Measurements from ENCODE around the gene IL36G. TPM values are rescaled to one million over a fixed set of nuclear protein-coding genes. Genes with fewer than 3 reads are reported as not detected.

The IL36G gene
- total and polyA plus RNA-seq, 9 of the 15 experiments (the other 6 are each of a cell fraction or from before 2014, with no cell fraction given): not detected

GRCh38 chr2:113034016-113034415 is 56.2 kb downstream of the IL36G start (continued):
- TF ChIP-seq MNT (conservative IDR thresholded peaks at IDR 0.05): peak in 1 of 2 experiments; percentile 34; a peak in 1 of 4 replicates
- no peak for TF ChIP-seq PCBP2 (IDR thresholded peaks at IDR 0.05; ENCODE audit: low read depth, low read length, poor library complexity, severe bottlenecking)
- TF ChIP-seq RBFOX2 (IDR thresholded peaks at IDR 0.05; ENCODE audit: low read depth, low read length): no peak
- TF ChIP-seq ZNF785 (CRISPR knock-in tag; IDR thresholded peaks at IDR 0.05): no peak
- TF ChIP-seq ELF4 (CRISPR knock-in tag; IDR thresholded peaks at IDR 0.05): peak; percentile 97
- TF ChIP-seq KDM1A (IDR thresholded peaks at IDR 0.05): peak; percentile 45 to 75; a peak in 1 of 4 replicates
- TF ChIP-seq ATF6 (CRISPR knock-in tag; IDR thresholded peaks at IDR 0.05): no peak
- no peak for TF ChIP-seq NFYB (IDR thresholded peaks at IDR 0.05; ENCODE audit: extremely low read depth, insufficient read length)
- no peak for TF ChIP-seq RFX1 (IDR thresholded peaks at IDR 0.05)
- no peak for TF ChIP-seq IRF1 (CRISPR knock-in tag; IDR thresholded peaks at IDR 0.05; ENCODE audit: borderline replicate concordance)
- no peak for TF ChIP-seq MCM3 (IDR thresholded peaks at IDR 0.05)
- TF ChIP-seq CBX8 (IDR thresholded peaks at IDR 0.05; ENCODE audit: borderline replicate concordance, extremely low read depth, low read depth, low read length, poor library complexity, severe bottlenecking): no peak
- no peak for TF ChIP-seq TCF15 (CRISPR knock-in tag; IDR thresholded peaks at IDR 0.05)
- no peak for TF ChIP-seq STAT6 (CRISPR knock-in tag; IDR thresholded peaks at IDR 0.05)
- TF ChIP-seq ZNF639 (CRISPR knock-in tag; conservative IDR thresholded peaks at IDR 0.05 in 1 of 2, IDR thresholded peaks at IDR 0.05 in 1 of 2): no peak
- no peak for TF ChIP-seq HIVEP1 (CRISPR knock-in tag; IDR thresholded peaks at IDR 0.05)
- no peak for TF ChIP-seq STAT5B (CRISPR knock-in tag; IDR thresholded peaks at IDR 0.05)

Measured in K562 (cell line).